Measurements from ENCODE around the gene PHC1.

GRCh38 chr12:8867009-8867408 lies 47.3 kb upstream of the PHC1 start:
- no peak for TF ChIP-seq CTCF (conservative IDR thresholded peaks at IDR 0.05)
- no peak for TF ChIP-seq ZFX (IDR thresholded peaks at IDR 0.05)
